GM18870 (cell line): ENCODE results near the gene RUSC2.
"Not testable (repeated sequence)": the region's sequence is repeated elsewhere in the genome, so short reads cannot be mapped to it uniquely, and the experiment has no call there.

Source experiments
- ATAC-seq: cut with Tn5 transposase; IDR thresholded peaks from one replicate; pipeline ENCODE4 v1.9.1; 2021; ENCODE audit warnings: moderate library complexity; ENCODE audit not compliant: unreplicated experiment

The RUSC2 gene

GRCh38 chr9:35493119-35493518, 3.2 kb downstream of the RUSC2 start:
- ATAC-seq, result not testable (repeated sequence)

DNA sequence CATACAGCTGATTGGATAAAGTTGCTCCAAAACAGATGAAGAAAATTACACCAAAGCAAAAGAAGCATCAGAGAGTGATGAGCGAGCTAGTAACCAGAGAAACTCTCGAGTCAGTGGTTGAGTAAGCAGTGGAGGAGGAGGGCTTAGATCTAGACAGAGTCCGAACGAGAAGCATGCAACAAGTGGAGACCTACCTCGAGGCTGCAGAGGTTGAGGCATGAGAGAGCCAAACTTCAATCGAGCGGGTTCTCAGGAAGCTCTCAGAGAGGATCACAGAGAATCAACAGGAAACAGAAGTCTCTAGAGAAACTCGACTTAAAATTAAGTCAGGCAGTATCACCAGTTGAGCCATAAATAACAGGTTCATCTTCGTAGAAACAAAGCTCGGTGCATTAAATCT, 6.1 kb downstream of the RUSC2 start:
- ATAC-seq, result no peak

GRCh38 chr9:35498245-35498644, 8.3 kb downstream of the RUSC2 start:
- not testable (repeated sequence) for ATAC-seq

DNA sequence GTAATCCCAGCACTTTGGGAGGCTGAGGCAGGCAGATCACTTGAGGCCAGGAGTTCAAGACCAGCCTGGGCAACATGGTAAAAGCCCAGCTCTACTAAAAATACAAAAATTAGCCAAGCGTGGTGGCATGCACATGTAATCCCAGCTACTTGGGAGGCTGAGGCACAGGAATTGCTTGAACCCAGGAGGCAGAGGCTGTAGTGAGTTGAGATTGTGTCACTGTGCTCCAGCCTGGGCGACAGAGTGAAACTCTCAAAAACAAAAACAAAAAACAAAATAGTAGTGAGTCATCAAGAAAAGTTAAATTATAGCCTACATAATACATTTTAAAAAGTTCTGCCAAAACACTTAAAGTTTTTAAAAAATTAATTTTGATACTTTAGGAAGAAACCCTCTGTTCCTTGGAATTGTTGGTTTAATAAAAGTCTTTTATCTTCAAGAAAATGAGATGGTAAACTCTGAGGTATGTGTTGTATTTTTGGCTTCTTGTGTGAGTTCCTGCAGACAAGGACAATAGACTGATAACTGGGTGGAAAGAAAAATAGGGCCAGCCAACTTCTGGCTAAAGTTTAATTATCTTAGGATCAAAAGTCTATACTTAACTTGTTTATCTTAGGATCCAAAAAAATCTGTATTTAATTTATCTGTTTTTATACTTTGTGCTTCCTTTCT, 9.3 kb downstream of the RUSC2 start:
- ATAC-seq, result no peak

DNA sequence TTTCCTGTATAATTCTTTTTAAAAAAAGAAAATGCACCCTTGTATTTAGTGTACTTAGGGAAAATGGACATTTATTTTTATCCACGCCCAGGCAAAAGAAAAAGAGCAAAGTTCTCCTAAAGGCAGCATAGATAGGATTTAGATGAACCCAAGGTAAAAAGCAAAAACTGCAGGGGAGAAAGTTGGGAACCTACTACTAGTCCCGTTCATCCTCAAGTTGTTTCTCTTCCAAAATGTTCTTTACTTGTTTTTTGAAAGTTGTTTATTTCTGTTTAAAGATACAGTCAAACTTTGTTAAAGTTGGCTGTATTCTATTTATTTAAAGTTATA, 9.8 kb downstream of the RUSC2 start:
- ATAC-seq, result no peak

DNA sequence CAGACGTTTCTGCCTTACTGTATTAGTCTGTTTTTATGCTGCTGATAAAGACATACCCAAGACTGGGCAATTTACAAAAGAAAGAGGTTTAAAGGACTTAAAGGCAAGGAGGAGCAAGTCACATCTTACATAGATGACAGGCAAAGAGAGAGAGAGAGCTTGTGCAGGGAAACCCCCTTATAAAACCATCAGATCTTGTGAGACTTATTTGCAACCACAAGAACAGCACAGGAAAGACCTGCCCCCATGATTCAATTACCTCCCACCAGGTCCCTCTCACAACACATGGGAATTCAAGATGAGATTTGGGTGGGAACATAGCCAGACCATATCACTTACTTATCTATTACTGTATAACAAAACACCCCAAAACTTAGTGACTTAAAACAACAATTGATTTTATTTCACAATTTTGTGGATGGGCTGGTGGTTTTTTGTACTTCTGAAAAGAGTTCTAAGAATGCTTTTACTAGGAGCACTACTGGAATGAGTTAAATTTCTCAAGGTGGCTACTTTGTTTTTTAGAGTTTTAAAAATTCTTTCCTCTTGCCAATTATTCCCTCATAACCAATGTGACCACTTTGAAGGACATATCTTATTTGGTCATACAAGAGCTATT, 10.3 kb downstream of the RUSC2 start:
- no peak for ATAC-seq

GRCh38 chr9:35501946-35502345, 12.0 kb downstream of the RUSC2 start:
- no peak for ATAC-seq

GRCh38 chr9:35506359-35506758, 16.4 kb downstream of the RUSC2 start:
- no peak for ATAC-seq

GRCh38 chr9:35508069-35508468, 18.2 kb downstream of the RUSC2 start:
- no peak for ATAC-seq

DNA sequence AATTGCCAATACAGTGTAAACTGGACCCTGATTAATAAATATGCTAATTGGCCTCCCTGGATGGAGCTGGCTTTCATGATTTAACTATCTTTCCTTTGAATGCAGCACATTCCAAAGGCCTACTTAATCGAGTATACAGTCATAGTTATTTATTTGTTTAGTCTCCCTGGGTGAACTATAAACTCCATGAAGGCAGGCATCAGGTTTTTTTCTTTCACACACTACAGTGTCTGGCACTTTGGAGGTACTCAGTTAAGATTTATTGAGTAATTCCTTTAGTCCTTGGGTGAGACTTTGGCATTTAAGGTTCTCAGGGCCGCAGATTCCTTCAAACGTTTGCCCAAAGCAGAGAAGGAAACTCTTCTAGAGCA, 20.5 kb downstream of the RUSC2 start:
- no peak for ATAC-seq

DNA sequence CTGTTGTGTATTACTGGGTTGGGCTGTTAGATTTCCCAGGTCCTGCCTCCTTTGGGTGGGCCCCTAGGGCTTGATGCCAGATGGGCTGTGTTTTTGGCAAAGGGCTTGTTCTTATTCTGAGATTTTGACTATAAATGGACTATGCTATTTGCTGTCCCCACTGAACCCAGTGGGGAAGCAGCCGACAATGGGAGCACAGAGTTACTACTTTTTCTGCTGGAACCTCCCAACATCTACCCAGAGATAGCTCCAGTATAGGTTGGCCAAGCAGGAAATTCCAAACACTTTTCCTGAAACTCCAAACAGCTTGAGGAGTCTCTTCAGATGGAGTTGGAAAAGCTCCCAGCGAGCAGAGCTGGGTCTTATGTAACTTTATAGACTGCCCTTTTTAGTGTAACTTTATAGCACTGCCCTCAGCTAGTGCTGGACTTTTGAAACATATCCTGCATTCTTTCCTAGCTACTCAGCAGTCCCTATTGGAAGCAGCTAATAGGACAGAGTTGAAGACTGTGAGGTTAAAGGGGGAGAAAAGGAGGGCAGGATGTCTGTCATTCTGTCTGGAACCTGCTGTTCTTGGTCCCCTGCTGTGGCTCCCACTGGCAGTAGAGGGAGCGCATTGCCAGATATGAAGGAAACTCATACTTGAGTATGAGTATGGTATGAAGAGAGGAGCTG, 21.0 kb downstream of the RUSC2 start:
- no peak for ATAC-seq

GRCh38 chr9:35511453-35511852, 21.5 kb downstream of the RUSC2 start:
- ATAC-seq, result no peak

GRCh38 chr9:35515766-35516165, 25.9 kb downstream of the RUSC2 start:
- no peak for ATAC-seq

DNA sequence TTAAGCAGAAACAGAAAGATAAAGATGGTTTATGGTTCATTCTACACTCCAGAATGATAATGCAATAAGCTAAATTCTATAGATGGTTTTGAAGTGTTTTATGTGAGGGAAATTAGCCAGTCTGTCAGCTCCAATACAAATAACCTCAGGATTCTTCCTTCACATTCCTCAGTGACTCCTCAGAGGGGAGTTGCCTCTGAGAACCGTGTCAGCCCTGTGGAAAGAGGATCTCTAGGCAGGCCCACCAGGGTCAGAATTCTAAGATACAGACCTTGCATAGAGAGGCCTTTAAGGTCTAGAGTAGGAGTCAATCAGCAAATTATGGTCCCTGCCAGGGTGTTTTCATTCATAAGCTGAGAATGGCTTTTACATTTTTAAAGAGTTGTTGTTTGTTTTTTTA, 26.6 kb downstream of the RUSC2 start:
- ATAC-seq, result no peak

GRCh38 chr9:35517131-35517530, 27.2 kb downstream of the RUSC2 start:
- ATAC-seq, result no peak

DNA sequence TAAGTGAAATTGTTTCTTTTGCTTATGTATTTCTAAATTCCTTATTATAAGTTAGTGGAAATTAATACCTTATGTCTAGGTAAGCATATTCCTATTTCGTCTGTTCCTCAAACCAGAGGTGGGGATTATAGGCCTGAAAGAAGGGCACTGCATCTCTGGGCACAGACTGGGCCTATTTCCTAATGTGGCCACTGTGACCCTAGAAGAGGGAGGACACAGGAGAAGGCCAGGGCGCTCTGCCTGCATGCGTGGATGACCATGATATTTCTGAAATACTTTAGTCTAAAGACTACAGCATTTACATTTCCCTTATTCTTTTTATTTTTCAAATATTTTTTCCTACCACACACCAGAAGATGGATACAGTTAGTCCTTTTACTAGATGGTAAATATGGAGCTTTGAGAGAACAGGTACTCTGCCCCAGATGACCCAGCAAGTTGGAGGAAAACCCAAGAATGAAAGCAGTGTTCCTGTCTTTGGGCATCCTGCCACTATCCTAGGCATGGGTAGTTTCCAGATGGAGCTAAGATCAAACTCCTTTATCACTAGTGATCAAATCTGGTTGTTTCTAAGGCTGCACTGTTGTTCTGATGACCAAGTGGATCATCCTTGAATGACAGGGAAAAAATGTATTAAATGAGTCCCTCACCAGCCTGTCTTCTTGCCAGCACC, 27.8 kb downstream of the RUSC2 start:
- ATAC-seq, result no peak

GRCh38 chr9:35518225-35518821, 28.4 kb downstream of the RUSC2 start:
- ATAC-seq, result no peak

- no peak for ATAC-seq
Observed at GRCh38 chr9:35518981-35519679, 29.2 kb downstream of the RUSC2 start.

- ATAC-seq, result no peak
Observed at GRCh38 chr9:35519692-35520363, 29.9 kb downstream of the RUSC2 start.

- no peak for ATAC-seq
Observed at GRCh38 chr9:35520364-35520710, 30.4 kb downstream of the RUSC2 start.

DNA sequence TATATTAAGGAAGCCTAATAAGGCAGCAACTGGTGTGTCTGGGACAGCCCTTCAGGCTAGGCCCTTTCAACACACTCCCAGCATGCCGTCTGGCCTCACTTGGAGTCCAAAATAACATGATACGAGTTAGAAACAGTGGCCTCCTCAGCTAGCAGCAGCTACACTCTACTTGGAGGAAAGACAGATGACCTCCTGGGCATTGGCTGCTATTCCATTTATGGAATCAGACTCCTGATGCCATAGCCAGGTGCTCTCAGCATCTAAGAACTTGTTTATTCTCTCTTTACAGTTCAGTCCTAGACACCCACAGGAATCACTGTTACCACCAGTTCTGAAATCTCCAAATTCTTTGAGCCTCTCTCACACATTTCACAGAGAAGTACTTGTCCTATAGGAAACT, 31.8 kb downstream of the RUSC2 start:
- no peak for ATAC-seq
